Fibroblast of villous mesenchyme (primary cell): Measurements from ENCODE around the gene PRRT1B. TPM values are rescaled to one million over a fixed set of nuclear protein-coding genes. Genes with fewer than 3 reads are reported as not detected.
A peak's percentile ranks its signal among the peaks of the same experiment; 100 is the strongest.

Experiments used
- DNase-seq: peaks from one replicate; pipeline ENCODE4 v3.0.0-alpha.2; 2010; ENCODE audit warnings: low read depth
- H3K4me3 ChIP-seq: 2 replicates; pipeline ENCODE4 v1.5.1; 2011; ENCODE audit warnings: low read depth, mild to moderate bottlenecking, low read length
- total RNA-seq: library from RNA; depleted of rRNA; stranded (reverse); fragments of >200 nt; gene quantifications from 2 replicates; pipeline ENCODE4 v1.2.3, GENCODE V29; 2012
- TF ChIP-seq, protein P1 (sequence below): IDR thresholded peaks from 2 replicates; pipeline ENCODE4 v1.5.1; 2012; ENCODE audit warnings: low read depth, mild to moderate bottlenecking, low read length; ENCODE audit not compliant: insufficient read depth

The PRRT1B gene
- total RNA-seq, 1 donor = not detected

DNA sequence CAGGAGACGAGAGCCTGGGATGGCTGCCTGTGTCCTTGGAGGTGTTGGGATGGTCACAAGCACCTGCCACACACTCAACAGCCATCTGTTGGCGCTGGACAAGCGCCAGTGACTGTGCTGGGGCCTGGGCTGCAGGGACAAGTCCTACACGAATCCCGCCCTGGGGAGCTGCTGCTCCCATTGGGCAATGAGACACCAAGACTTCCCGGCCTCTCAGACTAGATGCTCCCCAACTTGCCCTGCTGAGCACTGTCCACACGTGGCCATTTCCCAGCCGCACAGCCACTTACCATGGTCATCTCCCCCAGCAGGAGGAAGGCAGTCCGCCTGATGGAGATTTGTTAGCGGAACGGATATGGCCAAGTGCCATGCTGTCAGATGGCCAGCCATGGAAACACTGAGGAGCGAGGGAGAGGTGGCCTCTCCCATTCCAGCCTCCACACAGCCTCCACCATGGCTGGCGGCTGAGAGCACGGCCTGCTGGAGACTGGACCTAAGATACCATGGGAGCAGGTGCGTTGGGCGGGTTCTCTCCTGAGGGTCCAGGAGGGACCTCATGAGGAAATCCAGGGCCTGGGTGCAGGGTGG is 43.9 kb downstream of the PRRT1B start:
- no peak overlapping the region for H3K4me3 ChIP-seq
- DNase-seq = no peak
- TF ChIP-seq, protein P1, sequence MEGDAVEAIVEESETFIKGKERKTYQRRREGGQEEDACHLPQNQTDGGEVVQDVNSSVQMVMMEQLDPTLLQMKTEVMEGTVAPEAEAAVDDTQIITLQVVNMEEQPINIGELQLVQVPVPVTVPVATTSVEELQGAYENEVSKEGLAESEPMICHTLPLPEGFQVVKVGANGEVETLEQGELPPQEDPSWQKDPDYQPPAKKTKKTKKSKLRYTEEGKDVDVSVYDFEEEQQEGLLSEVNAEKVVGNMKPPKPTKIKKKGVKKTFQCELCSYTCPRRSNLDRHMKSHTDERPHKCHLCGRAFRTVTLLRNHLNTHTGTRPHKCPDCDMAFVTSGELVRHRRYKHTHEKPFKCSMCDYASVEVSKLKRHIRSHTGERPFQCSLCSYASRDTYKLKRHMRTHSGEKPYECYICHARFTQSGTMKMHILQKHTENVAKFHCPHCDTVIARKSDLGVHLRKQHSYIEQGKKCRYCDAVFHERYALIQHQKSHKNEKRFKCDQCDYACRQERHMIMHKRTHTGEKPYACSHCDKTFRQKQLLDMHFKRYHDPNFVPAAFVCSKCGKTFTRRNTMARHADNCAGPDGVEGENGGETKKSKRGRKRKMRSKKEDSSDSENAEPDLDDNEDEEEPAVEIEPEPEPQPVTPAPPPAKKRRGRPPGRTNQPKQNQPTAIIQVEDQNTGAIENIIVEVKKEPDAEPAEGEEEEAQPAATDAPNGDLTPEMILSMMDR = no peak

DNA sequence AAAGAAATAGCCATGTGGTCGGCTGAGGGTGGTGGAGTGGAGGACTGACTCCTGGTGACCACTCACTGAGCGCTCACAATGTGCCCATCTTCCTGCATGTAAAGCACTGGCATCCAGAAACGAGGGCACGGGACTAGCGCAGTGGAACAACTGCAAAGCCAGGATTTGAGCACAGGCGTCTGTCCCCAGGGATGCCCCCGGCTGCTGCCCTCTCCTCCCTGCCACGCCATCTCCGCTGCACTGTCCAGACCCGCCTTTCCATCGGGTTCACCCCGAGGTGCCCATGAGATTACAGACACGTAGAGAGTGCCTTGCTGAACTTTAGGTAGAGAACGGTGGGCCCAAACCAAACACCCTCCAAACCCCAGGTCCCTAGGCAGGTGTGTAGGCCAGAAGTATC is 44.7 kb downstream of the PRRT1B start:
- DNase-seq = no peak
- TF ChIP-seq, protein P1 = no peak
- no peak overlapping the region for H3K4me3 ChIP-seq

DNA sequence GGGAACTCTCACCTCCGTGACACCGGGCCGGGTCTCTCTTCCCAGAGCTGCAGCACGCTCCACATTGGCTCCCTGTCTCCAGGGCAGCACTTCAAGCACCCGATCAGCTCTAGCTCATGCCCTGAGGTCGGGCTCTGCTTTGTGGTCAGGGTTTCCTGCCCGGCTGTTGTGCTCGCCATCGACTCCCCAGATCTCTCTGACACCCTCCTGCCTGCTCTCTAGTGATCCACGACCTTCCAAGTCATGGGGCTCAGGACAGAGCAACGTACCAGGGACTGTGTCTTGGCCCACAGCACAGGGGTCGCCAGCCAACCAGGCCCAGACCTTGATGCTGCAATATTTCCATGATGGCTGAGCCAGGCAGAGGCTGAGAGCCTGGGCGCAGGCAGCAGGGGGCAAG is 45.1 kb downstream of the PRRT1B start:
- TF ChIP-seq, protein P1 = no peak
- no peak for DNase-seq
- H3K4me3 ChIP-seq = no peak overlapping the region

DNA sequence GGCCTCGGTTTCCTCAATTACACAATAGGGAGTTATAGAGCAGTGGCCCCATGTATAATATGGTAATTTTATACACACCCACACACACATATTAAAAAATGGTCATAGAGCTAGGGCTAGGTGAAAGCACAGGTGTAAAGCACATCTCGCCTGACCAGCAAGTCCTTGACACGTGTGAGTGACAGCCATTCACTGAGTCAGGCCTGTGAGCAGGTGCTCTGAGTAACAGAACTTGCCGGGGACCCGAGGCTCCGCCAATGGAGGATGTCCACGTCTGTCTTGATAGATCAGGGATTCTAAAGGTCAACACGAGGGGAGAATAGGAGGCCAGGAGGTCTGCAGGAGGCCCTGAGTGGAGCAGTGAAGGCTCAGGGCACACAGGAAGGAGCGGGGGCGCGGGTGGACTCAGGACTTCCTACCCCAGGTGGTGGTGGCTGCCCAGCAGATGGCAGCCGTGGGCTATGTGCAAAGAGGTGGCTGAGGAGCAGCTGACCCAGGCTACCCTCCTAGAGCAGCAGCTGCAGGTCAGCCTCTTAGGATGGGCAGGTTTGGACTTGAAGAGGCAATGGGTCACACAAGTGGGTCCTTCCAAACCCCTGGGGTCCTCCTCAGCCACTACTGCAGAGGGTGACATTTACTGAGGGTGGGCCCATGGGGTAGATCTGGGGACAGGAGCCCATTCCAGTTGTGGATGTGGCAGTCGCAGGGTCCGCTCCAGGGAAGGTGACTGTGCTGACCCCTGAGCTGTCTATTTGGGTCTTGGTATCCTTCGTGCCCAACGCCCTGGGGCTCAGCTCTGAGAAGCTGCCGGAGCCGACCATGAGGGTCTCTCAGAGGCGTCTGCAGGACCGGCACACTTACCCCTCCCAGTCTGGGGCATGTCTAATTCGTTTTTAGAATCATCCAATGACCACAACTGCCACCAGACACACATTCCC is 45.9 kb downstream of the PRRT1B start:
- DNase-seq = peak; percentile 78
- TF ChIP-seq, protein P1 = peak; percentile 86
- H3K4me3 ChIP-seq = no peak overlapping the region

DNA sequence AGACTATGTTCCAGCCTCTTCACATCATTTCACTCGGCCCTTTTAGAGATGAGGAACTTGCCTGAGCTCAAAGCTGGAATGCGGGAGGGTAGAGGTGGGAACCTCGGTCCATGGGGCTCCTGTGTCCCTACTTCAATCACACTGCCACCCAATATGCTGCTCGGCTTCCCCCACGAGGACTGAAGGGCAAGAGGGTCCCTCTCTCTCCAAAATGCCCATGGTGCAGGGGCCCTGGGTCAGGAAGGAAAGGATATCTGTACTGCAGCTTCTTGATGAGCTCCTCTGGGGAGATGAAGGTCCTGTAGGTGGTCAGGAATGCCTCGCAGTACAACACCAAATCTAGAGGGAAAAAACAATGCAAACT is 46.5 kb downstream of the PRRT1B start:
- DNase-seq = no peak
- H3K4me3 ChIP-seq = no peak overlapping the region
- TF ChIP-seq, protein P1 = no peak

DNA sequence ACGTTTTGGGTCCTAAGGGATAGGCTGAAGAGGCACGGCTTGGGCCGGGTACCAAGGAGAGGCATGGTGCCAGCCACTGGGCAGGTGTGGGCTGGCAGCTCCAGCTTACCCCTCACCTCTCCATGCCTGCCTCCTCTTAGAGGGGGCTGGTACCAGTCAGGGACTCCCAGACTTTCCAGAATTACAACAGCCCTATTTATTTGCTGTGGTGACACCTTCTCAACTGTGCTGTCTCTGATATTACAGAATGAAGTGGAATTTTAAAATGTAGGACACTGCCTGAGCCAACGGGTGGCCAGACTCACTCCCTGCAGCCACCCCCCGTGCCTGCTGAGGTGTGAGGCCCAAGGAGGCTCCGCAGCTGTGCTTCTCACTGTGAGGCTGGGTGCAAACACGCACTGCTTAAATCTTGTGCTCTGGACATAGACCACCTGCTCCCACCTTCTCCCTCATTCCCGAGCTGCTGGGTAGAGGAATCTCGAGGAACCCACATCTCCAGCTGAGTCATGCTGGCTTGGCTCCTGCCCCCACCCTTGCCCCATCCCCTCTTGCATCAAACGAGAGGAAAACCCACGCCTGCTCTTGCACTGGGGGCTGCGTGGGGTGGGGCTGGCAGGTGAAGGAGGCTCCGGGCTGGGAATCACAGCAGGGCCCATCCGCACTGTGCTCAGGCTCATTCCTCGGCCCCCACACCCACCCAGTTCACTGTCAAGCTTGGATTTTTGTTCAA is 47.9 kb downstream of the PRRT1B start:
- no peak overlapping the region for H3K4me3 ChIP-seq
- peak; percentile 6 for DNase-seq
- TF ChIP-seq, protein P1 = no peak
